SK-N-SH treated with all-trans-retinoic acid at 6 μM for 48 hours (cell line): ENCODE measurements around the gene ABCB8.

ENCODE experiments used
- PPARA ChIP-seq: fragments of 250-450 bp; sonication (Bioruptor Pico); IDR thresholded peaks from 2 replicates; pipeline ENCODE4 v1.5.0; 2020; ENCODE audit warnings: mild to moderate bottlenecking, borderline replicate concordance
- TOX ChIP-seq: fragments of 250-450 bp; sonication (Bioruptor Pico); IDR thresholded peaks from 2 replicates; pipeline ENCODE4 v1.8.0; 2021; ENCODE audit warnings: mild to moderate bottlenecking, moderate library complexity, borderline replicate concordance
- TSHZ2 ChIP-seq: fragments of 250-450 bp; sonication (Bioruptor Pico); IDR thresholded peaks from 2 replicates; pipeline ENCODE4 v1.5.0; 2020; ENCODE audit warnings: mild to moderate bottlenecking, moderate library complexity
- ZFP30 ChIP-seq: fragments of 450-650 bp; formaldehyde crosslinking; IDR thresholded peaks from 2 replicates; pipeline ENCODE4 v1.5.0; 2022; ENCODE audit warnings: mild to moderate bottlenecking, moderate library complexity
- TF ChIP-seq, protein P1 (sequence below): fragments of 250-450 bp; sonication (Bioruptor Pico); IDR thresholded peaks from 2 replicates; pipeline ENCODE4 v1.8.0; 2021; ENCODE audit warnings: low read depth, mild to moderate bottlenecking, moderate library complexity, borderline replicate concordance

- TF ChIP-seq TOX (CRISPR knock-in tag) = no peak
- no peak for TF ChIP-seq ZFP30 (CRISPR knock-in tag)
- no peak for TF ChIP-seq TSHZ2 (CRISPR knock-in tag)
- TF ChIP-seq, protein P1, sequence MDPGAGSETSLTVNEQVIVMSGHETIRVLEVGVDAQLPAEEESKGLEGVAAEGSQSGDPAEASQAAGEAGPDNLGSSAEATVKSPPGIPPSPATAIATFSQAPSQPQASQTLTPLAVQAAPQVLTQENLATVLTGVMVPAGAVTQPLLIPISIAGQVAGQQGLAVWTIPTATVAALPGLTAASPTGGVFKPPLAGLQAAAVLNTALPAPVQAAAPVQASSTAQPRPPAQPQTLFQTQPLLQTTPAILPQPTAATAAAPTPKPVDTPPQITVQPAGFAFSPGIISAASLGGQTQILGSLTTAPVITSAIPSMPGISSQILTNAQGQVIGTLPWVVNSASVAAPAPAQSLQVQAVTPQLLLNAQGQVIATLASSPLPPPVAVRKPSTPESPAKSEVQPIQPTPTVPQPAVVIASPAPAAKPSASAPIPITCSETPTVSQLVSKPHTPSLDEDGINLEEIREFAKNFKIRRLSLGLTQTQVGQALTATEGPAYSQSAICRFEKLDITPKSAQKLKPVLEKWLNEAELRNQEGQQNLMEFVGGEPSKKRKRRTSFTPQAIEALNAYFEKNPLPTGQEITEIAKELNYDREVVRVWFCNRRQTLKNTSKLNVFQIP = no peak
- TF ChIP-seq PPARA (CRISPR knock-in tag) = no peak
These were observed 22.7 kb upstream of the ABCB8 start for GRCh38 chr7:151005566-151005965.
